Stimulated activated CD4-positive, alpha-beta T cell treated with anti-CD3 and anti-CD28 coated beads, Interleukin-2, amount 100 ng/mL, for 4 hours (primary cell): ENCODE results near the gene SLC5A1.
"Not testable (repeated sequence)": the region's sequence is repeated elsewhere in the genome, so short reads cannot be mapped to it uniquely, and the experiment has no call there.

Experiments
- DNase-seq: peaks from one replicate; pipeline ENCODE4 v3.0.0-alpha.2; 2020; ENCODE audit warnings: low read depth

Gene SLC5A1

GRCh38 chr22:32097881-32098499 lies 54.9 kb downstream of the SLC5A1 start:
- no peak for DNase-seq

GRCh38 chr22:32100711-32101110 lies 57.6 kb downstream of the SLC5A1 start:
- no peak for DNase-seq

GRCh38 chr22:32103658-32104315 lies 60.7 kb downstream of the SLC5A1 start:
- no peak for DNase-seq

- no peak for DNase-seq
Observed at GRCh38 chr22:32106930-32107329, 63.9 kb downstream of the SLC5A1 start.

- no peak for DNase-seq
Observed at GRCh38 chr22:32112380-32112779, 69.3 kb downstream of the SLC5A1 start.

- DNase-seq: no peak
Observed at GRCh38 chr22:32119568-32120235, 76.6 kb downstream of the SLC5A1 start.

GRCh38 chr22:32120603-32121002 lies 77.5 kb downstream of the SLC5A1 start:
- DNase-seq: no peak

GRCh38 chr22:32122899-32123298 lies 79.8 kb downstream of the SLC5A1 start:
- no peak for DNase-seq

GRCh38 chr22:32123657-32124056 lies 80.6 kb downstream of the SLC5A1 start:
- DNase-seq: no peak

- DNase-seq: no peak
Observed at GRCh38 chr22:32127904-32128303, 84.8 kb downstream of the SLC5A1 start.

GRCh38 chr22:32130464-32130863 lies 87.4 kb downstream of the SLC5A1 start:
- DNase-seq: no peak

GRCh38 chr22:32132126-32132525 lies 89.1 kb downstream of the SLC5A1 start:
- no peak for DNase-seq

GRCh38 chr22:32132783-32133182 lies 89.7 kb downstream of the SLC5A1 start:
- DNase-seq: no peak

- not testable (repeated sequence) for DNase-seq
Observed at GRCh38 chr22:32134796-32135195, 91.7 kb downstream of the SLC5A1 start.

- not testable (repeated sequence) for DNase-seq
Observed at GRCh38 chr22:32135958-32136357, 92.9 kb downstream of the SLC5A1 start.

GRCh38 chr22:32136881-32137280 lies 93.8 kb downstream of the SLC5A1 start:
- DNase-seq: not testable (repeated sequence)

GRCh38 chr22:32137731-32138324 lies 94.8 kb downstream of the SLC5A1 start:
- DNase-seq: peak; percentile 58

- DNase-seq: not testable (repeated sequence)
Observed at GRCh38 chr22:32138576-32138975, 95.5 kb downstream of the SLC5A1 start.

GRCh38 chr22:32140688-32141087 lies 97.6 kb downstream of the SLC5A1 start:
- not testable (repeated sequence) for DNase-seq

GRCh38 chr22:32142600-32142999 lies 99.5 kb downstream of the SLC5A1 start:
- DNase-seq: peak; percentile 22

- no peak for DNase-seq
Observed at GRCh38 chr22:32144496-32145274, 101.6 kb downstream of the SLC5A1 start.

GRCh38 chr22:32147128-32147527 lies 104.1 kb downstream of the SLC5A1 start:
- DNase-seq: not testable (repeated sequence)
